SW480 (cell line): ENCODE results near the gene PLSCR5.

Experiments
- DNase-seq: peaks from one replicate; pipeline ENCODE4 v3.0.0-alpha.2; 2016; ENCODE audit warnings: low spot score

PLSCR5 gene

GRCh38 chr3:146605106-146605505, at the start of gene PLSCR5:
PLSCR5 (minus strand) TSS chr3:146605346; CDS start chr3:146605212, 134 bp downstream.
- DNase-seq, result no peak

- DNase-seq, result no peak
Observed at GRCh38 chr3:146653978-146654377, 48.8 kb upstream of the PLSCR5 start.

GRCh38 chr3:146650691-146651442, 45.7 kb upstream of the PLSCR5 start:
- no peak for DNase-seq

- no peak for DNase-seq
Observed at GRCh38 chr3:146646261-146646660, 41.1 kb upstream of the PLSCR5 start.

GRCh38 chr3:146640955-146641867, 36.1 kb upstream of the PLSCR5 start:
- peak; percentile 51 for DNase-seq

GRCh38 chr3:146640361-146640760, 35.2 kb upstream of the PLSCR5 start:
- no peak for DNase-seq

- DNase-seq, result peak; percentile 9
Observed at GRCh38 chr3:146638718-146639117, 33.6 kb upstream of the PLSCR5 start.

- peak; percentile 33 for DNase-seq
Observed at GRCh38 chr3:146637871-146638270, 32.7 kb upstream of the PLSCR5 start.

GRCh38 chr3:146636881-146637280, 31.7 kb upstream of the PLSCR5 start:
- no peak for DNase-seq

- no peak for DNase-seq
Observed at GRCh38 chr3:146634346-146634745, 29.2 kb upstream of the PLSCR5 start.

GRCh38 chr3:146628671-146629070, 23.5 kb upstream of the PLSCR5 start:
- DNase-seq, result no peak

- no peak for DNase-seq
Observed at GRCh38 chr3:146626403-146627122, 21.4 kb upstream of the PLSCR5 start.

GRCh38 chr3:146625186-146625775, 20.1 kb upstream of the PLSCR5 start:
- DNase-seq, result no peak

- no peak for DNase-seq
Observed at GRCh38 chr3:146621723-146622122, 16.6 kb upstream of the PLSCR5 start.

GRCh38 chr3:146612015-146612414, 6.9 kb upstream of the PLSCR5 start:
- no peak for DNase-seq

GRCh38 chr3:146611096-146611495, 6.0 kb upstream of the PLSCR5 start:
- DNase-seq, result no peak

- no peak for DNase-seq
Observed at GRCh38 chr3:146598535-146598934, 6.6 kb downstream of the PLSCR5 start.

GRCh38 chr3:146594843-146595482, 10.2 kb downstream of the PLSCR5 start:
- peak; percentile 11 for DNase-seq

- no peak for DNase-seq
Observed at GRCh38 chr3:146593776-146594175, 11.4 kb downstream of the PLSCR5 start.

- no peak for DNase-seq
Observed at GRCh38 chr3:146590521-146590920, 14.6 kb downstream of the PLSCR5 start.

GRCh38 chr3:146589899-146590508, 15.1 kb downstream of the PLSCR5 start:
- peak; percentile 45 for DNase-seq
